Thyroid gland (tissue), 4 donors: ENCODE measurements around the gene DIP2B. TPM values are rescaled to one million over a fixed set of nuclear protein-coding genes. Genes with fewer than 3 reads are reported as not detected.

Experiments
- DNase-seq, 2 donors: peaks; one replicate each; pipeline ENCODE4 v3.0.0-alpha.2; 2019
- H3K27ac ChIP-seq, 3 donors: fragments of 200-600 bp; sonication (generic); 1 replicate in 2 of 3; 2 replicates in 1 of 3; pipeline ENCODE4 v1.5.1; 2016 to 2019; ENCODE audit warnings: mild to moderate bottlenecking in 1 of 3, moderate library complexity in 1 of 3
- H3K27me3 ChIP-seq: fragments of 200-600 bp; sonication (generic); one replicate; pipeline ENCODE4 v1.5.1; 2019
- H3K36me3 ChIP-seq, 2 donors: fragments of 200-600 bp; sonication (generic); one replicate each; pipeline ENCODE4 v1.5.1; 2016 to 2019
- H3K4me1 ChIP-seq, 2 donors: fragments of 200-600 bp; sonication (generic); one replicate each; pipeline ENCODE4 v1.5.1; 2017 to 2019
- H3K4me3 ChIP-seq, 3 donors: fragments of 200-600 bp; sonication (generic); replicated peaks in 1 of 3; 1 replicate in 2 of 3; 2 replicates in 1 of 3; pipeline ENCODE4 v1.5.1; 2016; ENCODE audit warnings: mild to moderate bottlenecking in 1 of 3
- H3K9me3 ChIP-seq: fragments of 200-600 bp; sonication (generic); one replicate; pipeline ENCODE4 v1.5.1; 2017
- POLR2A ChIP-seq, 2 donors: fragments of 450-650 bp; IDR thresholded peaks; one replicate each; pipeline ENCODE4 v1.6.1; 2017; ENCODE audit warnings: antibody characterized with exemption in 2 of 2, mild to moderate bottlenecking in 2 of 2, moderate library complexity in 1 of 2
- WGBS, 2 donors: methylation state at CpG; one replicate each; pipeline ENCODE4 v1.1.5; 2017; 5-methylcytosine and 5-hydroxymethylcytosine counted together
- intact Hi-C: fragments of 100-400 bp; cut with DNase I; formaldehyde crosslinking; loops from one replicate; pipeline ENCODE4 v1.15.1; 2023
- total RNA-seq, 4 donors: library from RNA; depleted of rRNA; stranded (reverse); fragments of >200 nt; gene quantifications; one replicate each; pipeline ENCODE4 v1.2.3, GENCODE V29; 2016
- TF ChIP-seq, protein P1 (sequence below), 6 experiments: fragments of 200-600 bp in 3 of 6; fragments of 450-650 bp in 3 of 6; sonication (generic) in 3 of 6; IDR thresholded peaks; one replicate each; pipeline ENCODE4 v1.5.1; 2016 to 2019; ENCODE audit warnings: antibody characterized with exemption in 6 of 6, mild to moderate bottlenecking in 2 of 6, inconsistent platforms in 1 of 6, moderate library complexity in 1 of 6

Gene DIP2B
- total RNA-seq, 4 donors from 2014 or later = 27.7 to 45.7 (median 32.4) TPM

GRCh38 chr12:50728417-50728816, 223.6 kb downstream of the DIP2B start:
- DNase-seq = no peak
- H3K4me3 ChIP-seq = no peak overlapping the region
- no peaks in the 10 kb centered on the region for H3K27me3 ChIP-seq
- 89 to 93% methylated on average over 7 of the region's 7 CpGs for WGBS, 2 donors
- H3K4me1 ChIP-seq = no peaks in the 10 kb centered on the region
- H3K27ac ChIP-seq = no peak overlapping the region
- peaks cover 39 to 62% of the 10 kb centered on the region in 2 donors for H3K36me3 ChIP-seq
- no peak for TF ChIP-seq POLR2A (IDR thresholded peaks at IDR 0.05)
- TF ChIP-seq, protein P1, sequence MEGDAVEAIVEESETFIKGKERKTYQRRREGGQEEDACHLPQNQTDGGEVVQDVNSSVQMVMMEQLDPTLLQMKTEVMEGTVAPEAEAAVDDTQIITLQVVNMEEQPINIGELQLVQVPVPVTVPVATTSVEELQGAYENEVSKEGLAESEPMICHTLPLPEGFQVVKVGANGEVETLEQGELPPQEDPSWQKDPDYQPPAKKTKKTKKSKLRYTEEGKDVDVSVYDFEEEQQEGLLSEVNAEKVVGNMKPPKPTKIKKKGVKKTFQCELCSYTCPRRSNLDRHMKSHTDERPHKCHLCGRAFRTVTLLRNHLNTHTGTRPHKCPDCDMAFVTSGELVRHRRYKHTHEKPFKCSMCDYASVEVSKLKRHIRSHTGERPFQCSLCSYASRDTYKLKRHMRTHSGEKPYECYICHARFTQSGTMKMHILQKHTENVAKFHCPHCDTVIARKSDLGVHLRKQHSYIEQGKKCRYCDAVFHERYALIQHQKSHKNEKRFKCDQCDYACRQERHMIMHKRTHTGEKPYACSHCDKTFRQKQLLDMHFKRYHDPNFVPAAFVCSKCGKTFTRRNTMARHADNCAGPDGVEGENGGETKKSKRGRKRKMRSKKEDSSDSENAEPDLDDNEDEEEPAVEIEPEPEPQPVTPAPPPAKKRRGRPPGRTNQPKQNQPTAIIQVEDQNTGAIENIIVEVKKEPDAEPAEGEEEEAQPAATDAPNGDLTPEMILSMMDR (IDR thresholded peaks at IDR 0.05) = no peak
- H3K9me3 ChIP-seq = no peaks in the 10 kb centered on the region
- intact Hi-C loops = no loop called here

DNA sequence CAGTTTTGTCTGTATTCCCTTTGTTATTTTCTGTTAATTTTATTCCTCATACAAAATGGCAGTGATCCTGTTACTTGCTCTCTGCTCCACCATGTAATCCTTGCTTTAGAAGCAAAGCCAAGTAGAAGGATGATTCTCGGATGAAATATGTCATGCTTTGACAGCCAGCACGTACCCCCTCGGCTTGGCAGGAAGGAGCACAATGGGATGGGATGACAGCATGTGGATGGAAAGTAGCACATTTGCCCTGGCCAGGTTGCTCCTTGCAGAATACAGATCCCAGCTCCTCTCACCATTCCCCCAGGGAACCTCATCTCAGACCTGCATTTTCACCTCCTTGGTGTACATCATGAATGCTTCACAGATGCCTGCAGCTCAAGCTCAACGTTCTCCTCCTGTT, 224.1 kb downstream of the DIP2B start:
- intact Hi-C loops = no loop called here
- H3K36me3 ChIP-seq = peaks cover 35 to 61% of the 10 kb centered on the region in 2 donors
- DNase-seq = no peak
- H3K27ac ChIP-seq = no peak overlapping the region
- H3K27me3 ChIP-seq = no peaks in the 10 kb centered on the region
- H3K9me3 ChIP-seq = no peaks in the 10 kb centered on the region
- WGBS, 2 donors = 89 to 93% methylated on average over 4 of the region's 4 CpGs
- H3K4me1 ChIP-seq = no peaks in the 10 kb centered on the region
- TF ChIP-seq, protein P1 (IDR thresholded peaks at IDR 0.05) = no peak
- TF ChIP-seq POLR2A (IDR thresholded peaks at IDR 0.05) = no peak
- H3K4me3 ChIP-seq = no peak overlapping the region

- no peaks in the 10 kb centered on the region for H3K4me1 ChIP-seq
- no peaks in the 10 kb centered on the region for H3K27me3 ChIP-seq
- 95% methylated on average over 9 of the region's 9 CpGs for WGBS, 2 donors
- no peak overlapping the region for H3K27ac ChIP-seq
- TF ChIP-seq, protein P1 (IDR thresholded peaks at IDR 0.05) = no peak
- no peak for TF ChIP-seq POLR2A (IDR thresholded peaks at IDR 0.05)
- no peaks in the 10 kb centered on the region for H3K9me3 ChIP-seq
- no peak for DNase-seq
- peaks cover 34 to 64% of the 10 kb centered on the region in 2 donors for H3K36me3 ChIP-seq
- intact Hi-C loops = no loop called here
- H3K4me3 ChIP-seq = no peak overlapping the region
Measured at GRCh38 chr12:50732591-50732990, 227.8 kb downstream of the DIP2B start.

DNA sequence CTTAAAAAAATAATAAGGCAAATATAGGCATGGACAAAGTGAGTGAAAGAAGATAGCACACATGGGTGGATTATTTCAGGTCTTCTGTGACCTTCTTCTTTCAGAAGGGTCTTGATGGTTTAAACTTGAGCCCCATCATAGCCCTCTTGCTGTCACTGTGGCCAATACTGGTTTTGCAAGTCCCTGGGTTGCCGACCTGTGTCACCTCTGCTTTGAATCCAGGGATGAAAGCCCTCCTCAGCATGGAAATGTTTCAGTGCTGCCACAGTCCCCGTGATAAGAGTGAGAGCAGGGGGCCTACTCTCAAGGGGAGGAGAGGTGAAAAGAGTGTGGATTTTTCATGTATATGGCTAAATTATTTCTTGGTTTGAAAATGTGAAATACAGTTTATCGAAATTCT, 228.9 kb downstream of the DIP2B start:
- intact Hi-C loops = no loop called here
- WGBS, 2 donors = 88 to 89% methylated on average over 3 of the region's 3 CpGs
- TF ChIP-seq, protein P1 (IDR thresholded peaks at IDR 0.05) = no peak
- no peak for TF ChIP-seq POLR2A (IDR thresholded peaks at IDR 0.05)
- H3K27me3 ChIP-seq = no peaks in the 10 kb centered on the region
- no peaks in the 10 kb centered on the region for H3K4me1 ChIP-seq
- no peak overlapping the region for H3K4me3 ChIP-seq
- DNase-seq = no peak
- H3K27ac ChIP-seq = no peak overlapping the region
- no peaks in the 10 kb centered on the region for H3K9me3 ChIP-seq
- peaks cover 35 to 64% of the 10 kb centered on the region in 2 donors for H3K36me3 ChIP-seq

- DNase-seq = peak; percentile 18 to 21
- intact Hi-C loops = no loop called here
- Histone ChIP-seq H3K4me1 (no peaks in the 10 kb centered on the region), H3K4me3 (no peak overlapping the region), H3K27me3 (no peaks in the 10 kb centered on the region), H3K9me3 (no peaks in the 10 kb centered on the region), H3K27ac (no peak overlapping the region), H3K36me3 (peaks cover 31 to 64% of the 10 kb centered on the region in 2 donors)
- WGBS, 2 donors = 77 to 78% methylated on average over 10 of the region's 10 CpGs
- TF ChIP-seq, protein P1 (IDR thresholded peaks at IDR 0.05) = peak in 4 of 6 experiments; percentile 36 to 60 (median 49)
- TF ChIP-seq POLR2A (IDR thresholded peaks at IDR 0.05) = no peak
Measured at GRCh38 chr12:50734409-50735263, 229.9 kb downstream of the DIP2B start.
